PC-3 (cell line): ENCODE data around the gene KBTBD3. TPM values are rescaled to one million over a fixed set of nuclear protein-coding genes. Genes with fewer than 3 reads are reported as not detected.
"Not testable (repeated sequence)": the region's sequence is repeated elsewhere in the genome, so short reads cannot be mapped to it uniquely, and the experiment has no call there.

Experiments
- ATAC-seq: fragments of 200-7000 bp; cut with Tn5 transposase; 2 replicates; pipeline ENCODE4 v1.9.1; 2020; ENCODE audit warnings: mild to moderate bottlenecking, moderate library complexity
- BruUV-seq: library from RNA; stranded (reverse); fragments of 400-500 nt; replicated peaks from 2 replicates; lab custom pipeline; 2021; lab: Mats Ljungman, UMichigan
- CTCF ChIA-PET: fragments of 300-600 bp; sonication (Branson Sonifier 250); formaldehyde crosslinking; loops from one replicate; lab custom pipeline; 2022; ENCODE audit warnings: antibody characterized with exemption; lab: Charles Lee
- POLR2A ChIA-PET: fragments of 300-600 bp; sonication (Branson Sonifier 250); formaldehyde crosslinking; loops from one replicate; lab custom pipeline; 2022; ENCODE audit warnings: antibody characterized with exemption; ENCODE audit not compliant: unreplicated experiment; lab: Charles Lee
- DNase-seq: peaks from one replicate; pipeline ENCODE4 v3.0.0-alpha.2; 2015
- H2AFZ ChIP-seq: fragments of 300-600 bp; sonication (generic); 2 replicates; pipeline ENCODE4 v1.6.0; 2016; ENCODE audit warnings: antibody characterized with exemption, low read length
- H3F3A ChIP-seq: fragments of 300-600 bp; sonication (generic); one replicate; pipeline ENCODE4 v1.6.0; 2017; ENCODE audit warnings: antibody characterized with exemption, low read length, control low read depth, mild to moderate bottlenecking; ENCODE audit not compliant: unreplicated experiment
- H3K27ac ChIP-seq: fragments of 300-600 bp; sonication (generic); 2 replicates; pipeline ENCODE4 v1.5.1; 2016; ENCODE audit warnings: mild to moderate bottlenecking, low read length
- H3K27me3 ChIP-seq: fragments of 300-600 bp; sonication (generic); 2 replicates; pipeline ENCODE4 v1.6.1; 2016; ENCODE audit warnings: low read length, mixed read lengths
- H3K36me3 ChIP-seq: fragments of 300-600 bp; sonication (generic); 2 replicates; pipeline ENCODE4 v1.6.1; 2016; ENCODE audit warnings: low read depth, mixed run types, low read length, mixed read lengths
- H3K4me1 ChIP-seq: fragments of 300-600 bp; sonication (generic); 2 replicates; pipeline ENCODE4 v1.5.1; 2016; ENCODE audit warnings: low read length; ENCODE audit not compliant: insufficient read depth
- H3K4me2 ChIP-seq: fragments of 300-600 bp; sonication (generic); 2 replicates; pipeline ENCODE4 v1.6.0; 2016; ENCODE audit warnings: low read length
- H3K4me3 ChIP-seq: fragments of 300-600 bp; sonication (generic); 2 replicates; pipeline ENCODE4 v1.5.1; 2016; ENCODE audit warnings: mild to moderate bottlenecking, low read length, mixed read lengths
- H3K79me2 ChIP-seq: fragments of 300-600 bp; sonication (generic); 2 replicates; pipeline ENCODE4 v1.6.1; 2017; ENCODE audit warnings: low read length, mixed read lengths
- H3K9ac ChIP-seq: fragments of 300-600 bp; sonication (generic); 2 replicates; pipeline ENCODE4 v1.6.0; 2016; ENCODE audit warnings: mild to moderate bottlenecking, low read length
- H3K9me2 ChIP-seq: fragments of 300-600 bp; sonication (generic); replicated peaks from 2 replicates; pipeline ENCODE4 v1.6.1; 2016; ENCODE audit warnings: mixed run types, low read length, mixed read lengths
- H3K9me3 ChIP-seq: fragments of 300-600 bp; sonication (generic); 2 replicates; pipeline ENCODE4 v1.6.1; 2016; ENCODE audit warnings: low read length, mixed read lengths
- H4K20me1 ChIP-seq: fragments of 300-600 bp; sonication (generic); 2 replicates; pipeline ENCODE4 v1.6.1; 2016; ENCODE audit warnings: low read length, mixed read lengths
- EZH2 ChIP-seq: fragments of 300-600 bp; sonication (generic); IDR thresholded peaks from one replicate; pipeline ENCODE4 v1.6.1; 2017; ENCODE audit warnings: antibody characterized with exemption, mild to moderate bottlenecking, low read length; ENCODE audit not compliant: unreplicated experiment
- EZH2phosphoT487 ChIP-seq: fragments of 300-600 bp; sonication (generic); IDR thresholded peaks from 2 replicates; pipeline ENCODE4 v1.6.1; 2018; ENCODE audit warnings: mild to moderate bottlenecking, antibody characterized with exemption, low read length, borderline replicate concordance
- intact Hi-C: fragments of 100-400 bp; cut with micrococcal nuclease; formaldehyde crosslinking; loops from 2 replicates; pipeline ENCODE4 v1.9.0; 2023
- total RNA-seq: library from RNA; depleted of rRNA; stranded (reverse); fragments of >200 nt; gene quantifications from 2 replicates; pipeline ENCODE4 v1.2.3, GENCODE V29; 2014
- TF ChIP-seq, protein P1 (sequence below): fragments of 300-600 bp; sonication (generic); conservative IDR thresholded peaks from 2 replicates; pipeline ENCODE4 v1.5.1; 2017; ENCODE audit warnings: antibody characterized with exemption, low read depth, mild to moderate bottlenecking, low read length

The KBTBD3 gene
- total RNA-seq, 1 experiment from 2014 or later, result 2.0 TPM

- Histone ChIP-seq H3K9me2 (no peaks in the 10 kb centered on the region), H3K36me3 (no peaks in the 10 kb centered on the region), H3K9ac (no peak overlapping the region), H3K27me3 (no peaks in the 10 kb centered on the region), H3K4me3 (no peak overlapping the region), H3K4me2 (no peak overlapping the region), H3K4me1 (no peaks in the 10 kb centered on the region), H3F3A (no peaks in the 10 kb centered on the region), H3K27ac (no peak overlapping the region), H4K20me1 (no peaks in the 10 kb centered on the region), H2AFZ (no peak overlapping the region), H3K79me2 (no peaks in the 10 kb centered on the region), H3K9me3 (no peaks in the 10 kb centered on the region)
- no TSS peak for BruUV-seq
- ATAC-seq (no peak), DNase-seq (no peak)
- ChIA-PET CTCF (no interaction called here), POLR2A (no interaction called here)
- TF ChIP-seq EZH2phosphoT487 (no peak), EZH2 (no peak)
- TF ChIP-seq, protein P1, sequence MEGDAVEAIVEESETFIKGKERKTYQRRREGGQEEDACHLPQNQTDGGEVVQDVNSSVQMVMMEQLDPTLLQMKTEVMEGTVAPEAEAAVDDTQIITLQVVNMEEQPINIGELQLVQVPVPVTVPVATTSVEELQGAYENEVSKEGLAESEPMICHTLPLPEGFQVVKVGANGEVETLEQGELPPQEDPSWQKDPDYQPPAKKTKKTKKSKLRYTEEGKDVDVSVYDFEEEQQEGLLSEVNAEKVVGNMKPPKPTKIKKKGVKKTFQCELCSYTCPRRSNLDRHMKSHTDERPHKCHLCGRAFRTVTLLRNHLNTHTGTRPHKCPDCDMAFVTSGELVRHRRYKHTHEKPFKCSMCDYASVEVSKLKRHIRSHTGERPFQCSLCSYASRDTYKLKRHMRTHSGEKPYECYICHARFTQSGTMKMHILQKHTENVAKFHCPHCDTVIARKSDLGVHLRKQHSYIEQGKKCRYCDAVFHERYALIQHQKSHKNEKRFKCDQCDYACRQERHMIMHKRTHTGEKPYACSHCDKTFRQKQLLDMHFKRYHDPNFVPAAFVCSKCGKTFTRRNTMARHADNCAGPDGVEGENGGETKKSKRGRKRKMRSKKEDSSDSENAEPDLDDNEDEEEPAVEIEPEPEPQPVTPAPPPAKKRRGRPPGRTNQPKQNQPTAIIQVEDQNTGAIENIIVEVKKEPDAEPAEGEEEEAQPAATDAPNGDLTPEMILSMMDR, result no peak
- intact Hi-C loops, result no loop called here
These were observed 17.5 kb downstream of the KBTBD3 start for GRCh38 chr11:106059617-106060016.

- ATAC-seq, H2AFZ ChIP-seq, CTCF ChIA-PET: not testable (repeated sequence)
These were observed 18.8 kb downstream of the KBTBD3 start for GRCh38 chr11:106058377-106058776.

DNA sequence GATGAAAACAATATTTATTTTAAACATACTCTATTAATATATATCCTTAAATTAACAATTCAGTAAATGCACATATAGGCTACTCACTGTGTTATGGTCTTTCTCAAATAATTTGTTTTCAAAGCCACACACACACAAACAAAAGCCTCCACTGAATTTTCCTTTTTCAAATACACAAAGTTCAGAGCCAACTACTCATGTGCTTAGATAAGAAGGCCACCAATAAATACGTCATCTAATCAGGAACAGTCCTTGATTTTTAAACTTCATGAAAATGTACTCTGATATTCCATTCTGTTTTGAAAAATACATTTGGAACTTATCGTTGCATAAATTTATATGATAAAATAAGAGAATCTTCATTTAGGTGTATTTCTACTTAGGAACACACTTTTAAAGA lies 26.0 kb downstream of the KBTBD3 start:
- CTCF ChIA-PET, result no interaction called here
- Histone ChIP-seq H3K36me3 (no peaks in the 10 kb centered on the region), H3K4me1 (no peaks in the 10 kb centered on the region), H3K9ac (no peak overlapping the region), H3K4me2 (no peak overlapping the region), H3F3A (no peaks in the 10 kb centered on the region), H3K27me3 (no peaks in the 10 kb centered on the region), H3K9me2 (no peaks in the 10 kb centered on the region), H3K79me2 (no peaks in the 10 kb centered on the region), H3K9me3 (no peaks in the 10 kb centered on the region), H2AFZ (no peak overlapping the region), H4K20me1 (no peaks in the 10 kb centered on the region), H3K27ac (no peak overlapping the region), H3K4me3 (no peak overlapping the region)
- BruUV-seq, result no TSS peak
- DNase-seq (no peak), ATAC-seq (no peak)
- POLR2A ChIA-PET, result no interaction called here
- TF ChIP-seq, protein P1, result no peak
- TF ChIP-seq EZH2phosphoT487 (no peak), EZH2 (no peak)
- intact Hi-C loops, result no loop called here

More at GRCh38 chr11:106058377-106058776, 18.8 kb downstream of the KBTBD3 start:
- H3K9me2 ChIP-seq, POLR2A ChIA-PET, H3K4me3 ChIP-seq, H4K20me1 ChIP-seq, H3K4me2 ChIP-seq, H3K27ac ChIP-seq, H3K9me3 ChIP-seq, H3K36me3 ChIP-seq, DNase-seq, H3K4me1 ChIP-seq, H3K9ac ChIP-seq, BruUV-seq, H3K79me2 ChIP-seq, H3K27me3 ChIP-seq, H3F3A ChIP-seq, intact Hi-C loops: not testable (repeated sequence)
